COLO668 (cell line): ENCODE data around the gene ERCC2.

Source experiments
- DNase-seq: peaks from one replicate; lab custom pipeline; 2025; ENCODE audit not compliant: unreplicated experiment; lab: John Stamatoyannopoulos, UW

Gene ERCC2

GRCh38 chr19:45356760-45357444 is 13.5 kb downstream of the ERCC2 start:
- no peak for DNase-seq

GRCh38 chr19:45355910-45356309 is 14.5 kb downstream of the ERCC2 start:
- no peak for DNase-seq

- no peak for DNase-seq
These were observed 15.0 kb downstream of the ERCC2 start for GRCh38 chr19:45355402-45355801.

GRCh38 chr19:45354241-45354842 is 16.0 kb downstream of the ERCC2 start:
- no peak for DNase-seq

- DNase-seq = no peak
These were observed 17.2 kb downstream of the ERCC2 start for GRCh38 chr19:45352914-45353796.

GRCh38 chr19:45352471-45352870 is 17.9 kb downstream of the ERCC2 start:
- DNase-seq = no peak

GRCh38 chr19:45352062-45352461 is 18.3 kb downstream of the ERCC2 start:
- DNase-seq = no peak

- DNase-seq = no peak
These were observed 18.9 kb downstream of the ERCC2 start for GRCh38 chr19:45351401-45351952.

GRCh38 chr19:45350477-45351058 is 19.8 kb downstream of the ERCC2 start:
- DNase-seq = no peak

GRCh38 chr19:45349430-45349941 is 20.9 kb downstream of the ERCC2 start:
- DNase-seq = no peak

- DNase-seq = no peak
These were observed 21.3 kb downstream of the ERCC2 start for GRCh38 chr19:45349126-45349415.

GRCh38 chr19:45348367-45349125 is 21.8 kb downstream of the ERCC2 start:
- no peak for DNase-seq

- DNase-seq = no peak
These were observed 22.6 kb downstream of the ERCC2 start for GRCh38 chr19:45347570-45348366.

- peak; percentile 24 for DNase-seq
These were observed 23.9 kb downstream of the ERCC2 start for GRCh38 chr19:45346449-45346848.

GRCh38 chr19:45345506-45345860 is 24.9 kb downstream of the ERCC2 start:
- no peak for DNase-seq

GRCh38 chr19:45344621-45345505 is 25.5 kb downstream of the ERCC2 start:
- DNase-seq = no peak

- no peak for DNase-seq
These were observed 27.5 kb downstream of the ERCC2 start for GRCh38 chr19:45342911-45343310.

GRCh38 chr19:45340899-45341453 is 29.4 kb downstream of the ERCC2 start:
- no peak for DNase-seq
